ENCODE data around the gene GPA33.

Gene GPA33

DNA sequence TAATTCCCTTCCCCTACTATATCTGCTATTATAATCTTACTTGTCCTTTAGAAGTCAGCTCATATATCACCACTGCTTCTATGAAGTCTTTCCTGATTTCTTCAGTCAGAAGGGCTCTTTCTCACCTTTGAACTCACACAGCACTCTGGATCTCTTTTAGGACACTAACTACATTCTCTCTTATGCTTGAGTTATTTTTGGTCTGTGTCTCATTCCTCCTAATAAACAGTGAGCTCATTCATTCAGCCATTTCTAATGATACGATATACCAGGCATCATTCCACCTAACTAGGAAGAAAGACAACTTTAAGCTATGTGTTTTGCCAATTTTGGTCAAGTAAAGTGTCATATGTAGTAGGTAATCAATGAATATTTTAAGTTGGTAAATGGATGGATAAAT is 2.5 kb upstream of the GPA33 start:
- Mint-ChIP-seq H3K36me3 (ENCODE audit: low read depth) (peaks cover 3% of the 10 kb centered on the region), H3K4me1 (peaks cover 31% of the 10 kb centered on the region), H3K9me3 (peaks cover 5% of the 10 kb centered on the region), H3K27me3 (ENCODE audit: low read depth) (peaks cover 4% of the 10 kb centered on the region), H3K27ac (peak overlapping the region in 1 of 3 experiments; percentile 2), H3K4me3 (peak overlapping the region in 1 of 3 experiments; percentile 49)
- TF ChIP-seq, protein P1, sequence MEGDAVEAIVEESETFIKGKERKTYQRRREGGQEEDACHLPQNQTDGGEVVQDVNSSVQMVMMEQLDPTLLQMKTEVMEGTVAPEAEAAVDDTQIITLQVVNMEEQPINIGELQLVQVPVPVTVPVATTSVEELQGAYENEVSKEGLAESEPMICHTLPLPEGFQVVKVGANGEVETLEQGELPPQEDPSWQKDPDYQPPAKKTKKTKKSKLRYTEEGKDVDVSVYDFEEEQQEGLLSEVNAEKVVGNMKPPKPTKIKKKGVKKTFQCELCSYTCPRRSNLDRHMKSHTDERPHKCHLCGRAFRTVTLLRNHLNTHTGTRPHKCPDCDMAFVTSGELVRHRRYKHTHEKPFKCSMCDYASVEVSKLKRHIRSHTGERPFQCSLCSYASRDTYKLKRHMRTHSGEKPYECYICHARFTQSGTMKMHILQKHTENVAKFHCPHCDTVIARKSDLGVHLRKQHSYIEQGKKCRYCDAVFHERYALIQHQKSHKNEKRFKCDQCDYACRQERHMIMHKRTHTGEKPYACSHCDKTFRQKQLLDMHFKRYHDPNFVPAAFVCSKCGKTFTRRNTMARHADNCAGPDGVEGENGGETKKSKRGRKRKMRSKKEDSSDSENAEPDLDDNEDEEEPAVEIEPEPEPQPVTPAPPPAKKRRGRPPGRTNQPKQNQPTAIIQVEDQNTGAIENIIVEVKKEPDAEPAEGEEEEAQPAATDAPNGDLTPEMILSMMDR (IDR thresholded peaks at IDR 0.05; ENCODE audit: unreplicated experiment in 3 of 3), result no peak

DNA sequence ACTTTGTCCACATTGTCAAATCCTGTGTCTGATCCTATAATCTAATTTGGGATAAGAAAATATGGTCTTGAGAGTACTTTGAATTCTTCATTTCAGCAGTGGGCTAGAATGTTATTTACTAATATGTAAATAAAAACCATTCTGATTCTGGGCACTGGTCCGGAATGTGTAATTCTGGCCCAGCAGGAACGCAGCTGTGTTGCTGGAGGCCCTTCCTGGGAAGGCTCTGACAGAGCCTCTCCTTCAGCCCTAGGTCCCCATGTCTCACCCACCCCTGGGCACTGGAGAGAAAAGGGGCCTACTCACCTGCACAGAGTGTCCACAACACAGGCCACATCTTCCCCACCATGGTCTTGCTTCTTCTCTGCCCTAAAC is 251 bp downstream of the GPA33 start:
- no peak overlapping the region for H3K27ac Mint-ChIP-seq
- H3K4me3 Mint-ChIP-seq, result no peak overlapping the region

DNA sequence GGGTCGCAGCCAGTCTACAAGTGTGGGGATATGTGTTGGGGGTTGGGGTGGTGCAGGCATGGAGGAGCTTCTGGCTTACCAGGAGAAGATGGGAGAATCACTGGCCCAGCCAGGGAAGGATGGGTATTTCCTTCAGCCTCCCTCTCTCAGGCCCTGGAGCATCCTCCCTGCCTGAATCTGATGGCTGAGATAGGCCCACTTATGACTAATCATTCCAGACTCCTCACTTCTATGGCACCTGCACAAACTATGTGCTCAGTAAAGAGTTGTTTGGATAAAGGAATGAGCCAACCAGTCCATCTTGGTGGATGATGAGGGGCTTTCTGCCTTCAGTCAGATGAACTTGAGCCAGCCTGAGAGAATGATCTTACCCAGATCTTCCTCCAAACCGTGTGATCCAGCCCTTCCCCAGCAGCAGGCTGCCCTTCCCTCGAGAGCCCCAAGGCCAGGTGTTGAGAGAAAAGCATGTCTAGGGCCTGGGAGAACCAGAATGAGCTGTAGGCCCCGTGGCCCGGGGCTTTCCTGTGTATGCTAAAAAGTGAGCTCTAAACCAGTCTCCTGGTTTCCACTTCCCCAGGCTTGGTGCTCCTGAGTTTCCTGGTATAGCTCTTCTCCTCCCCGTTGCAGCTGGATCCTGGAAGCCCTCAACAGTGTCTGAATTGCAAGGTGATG is 1.3 kb downstream of the GPA33 start:
- Mint-ChIP-seq H3K27ac (no peak overlapping the region), H3K27me3 (ENCODE audit: low read depth) (no peaks in the 10 kb centered on the region), H3K36me3 (ENCODE audit: low read depth) (no peaks in the 10 kb centered on the region), H3K4me3 (no peak overlapping the region), H3K9me3 (no peaks in the 10 kb centered on the region), H3K4me1 (peaks cover 14% of the 10 kb centered on the region)
- TF ChIP-seq, protein P1 (IDR thresholded peaks at IDR 0.05; ENCODE audit: unreplicated experiment in 3 of 3), result no peak

More for the DNA sequence above, 251 bp downstream of the GPA33 start:
- peaks cover 21% of the 10 kb centered on the region for H3K4me1 Mint-ChIP-seq
- TF ChIP-seq, protein P1 (IDR thresholded peaks at IDR 0.05; ENCODE audit: unreplicated experiment in 3 of 3), result no peak
- H3K27me3 Mint-ChIP-seq (ENCODE audit: low read depth), result peaks cover 4% of the 10 kb centered on the region
- no peaks in the 10 kb centered on the region for H3K9me3 Mint-ChIP-seq
- no peaks in the 10 kb centered on the region for H3K36me3 Mint-ChIP-seq (ENCODE audit: low read depth)

DNA sequence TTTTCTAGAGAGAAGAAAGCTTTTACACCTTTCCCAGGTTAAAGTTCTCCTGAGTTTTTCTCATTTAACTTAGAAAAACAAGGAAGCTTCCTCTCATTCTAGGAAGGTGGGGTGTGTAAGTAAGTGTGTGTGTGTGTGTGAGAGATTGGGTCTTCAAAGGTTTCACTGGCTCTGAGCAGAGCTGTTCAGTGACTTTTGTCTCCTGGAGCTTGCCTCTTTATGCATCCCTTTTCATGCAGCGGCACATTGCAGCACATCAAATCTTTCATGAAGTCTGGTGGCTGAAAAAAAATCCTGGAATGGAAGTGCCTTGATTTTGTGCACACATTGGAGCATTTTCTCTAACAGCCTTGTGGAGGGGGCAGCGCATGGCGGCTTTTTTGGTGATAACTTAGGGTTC is 3.4 kb downstream of the GPA33 start:
- H3K4me3 Mint-ChIP-seq, result no peak overlapping the region
- TF ChIP-seq, protein P1 (IDR thresholded peaks at IDR 0.05; ENCODE audit: unreplicated experiment in 3 of 3), result no peak
- H3K9me3 Mint-ChIP-seq, result no peaks in the 10 kb centered on the region
- H3K27me3 Mint-ChIP-seq (ENCODE audit: low read depth), result no peaks in the 10 kb centered on the region
- no peaks in the 10 kb centered on the region for H3K36me3 Mint-ChIP-seq (ENCODE audit: low read depth)
- H3K4me1 Mint-ChIP-seq, result no peaks in the 10 kb centered on the region
- no peak overlapping the region for H3K27ac Mint-ChIP-seq

DNA sequence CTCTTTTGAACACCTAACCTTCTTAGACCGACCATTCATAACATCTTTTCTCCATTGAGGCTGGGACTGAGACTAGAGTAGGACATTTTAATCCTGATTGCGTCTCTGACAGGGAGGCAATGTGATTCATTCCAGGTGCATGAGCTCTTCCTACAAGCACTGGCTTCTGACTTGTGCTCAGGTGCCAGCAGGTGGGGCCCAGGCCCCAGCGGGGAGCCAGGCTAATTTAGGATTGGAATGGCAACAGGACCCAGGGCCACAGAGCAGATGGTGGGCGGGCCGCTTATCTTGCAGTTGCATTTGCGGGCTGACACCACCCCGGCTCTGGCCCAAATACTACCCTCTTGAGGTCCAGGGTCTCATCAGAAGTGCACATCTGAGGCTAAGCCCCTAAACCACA is 4.1 kb downstream of the GPA33 start:
- no peak overlapping the region for H3K27ac Mint-ChIP-seq
- H3K4me1 Mint-ChIP-seq, result no peaks in the 10 kb centered on the region
- no peaks in the 10 kb centered on the region for H3K36me3 Mint-ChIP-seq (ENCODE audit: low read depth)
- no peaks in the 10 kb centered on the region for H3K9me3 Mint-ChIP-seq
- H3K4me3 Mint-ChIP-seq, result no peak overlapping the region
- TF ChIP-seq, protein P1 (IDR thresholded peaks at IDR 0.05; ENCODE audit: unreplicated experiment in 3 of 3), result no peak
- peaks cover 2% of the 10 kb centered on the region for H3K27me3 Mint-ChIP-seq (ENCODE audit: low read depth)

DNA sequence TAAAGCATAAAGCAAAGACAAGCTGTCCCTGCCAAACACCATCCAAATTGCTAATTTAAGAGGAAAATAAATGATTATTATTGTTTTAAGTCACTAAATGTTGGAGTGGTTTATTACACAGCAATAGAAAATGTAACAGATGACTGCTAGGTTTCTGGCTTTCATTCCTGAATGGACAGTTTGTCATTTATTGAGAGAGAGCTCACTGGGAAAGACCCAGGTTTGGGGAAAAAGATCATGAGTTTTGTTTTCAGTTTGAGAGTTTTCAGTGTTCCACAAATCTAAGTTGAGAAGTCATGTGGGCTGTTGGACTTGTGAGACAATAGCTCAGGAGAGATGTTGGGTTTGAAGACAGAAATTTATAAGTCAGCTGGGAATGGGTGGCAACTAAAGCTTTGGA is 5.4 kb downstream of the GPA33 start:
- peaks cover 9% of the 10 kb centered on the region for H3K27me3 Mint-ChIP-seq (ENCODE audit: low read depth)
- TF ChIP-seq, protein P1 (IDR thresholded peaks at IDR 0.05; ENCODE audit: unreplicated experiment in 3 of 3), result no peak
- H3K4me1 Mint-ChIP-seq, result no peaks in the 10 kb centered on the region

More for the DNA sequence above, 5.4 kb downstream of the GPA33 start:
- Mint-ChIP-seq H3K27ac (no peak overlapping the region), H3K4me3 (no peak overlapping the region), H3K36me3 (ENCODE audit: low read depth) (no peaks in the 10 kb centered on the region), H3K9me3 (no peaks in the 10 kb centered on the region)
